ENCODE measurements around the gene CARS2.

The CARS2 gene

GRCh38 chr13:110637747-110638146 is 68.2 kb downstream of the CARS2 start:
- TF ChIP-seq TEAD4 (IDR thresholded peaks at IDR 0.05), result no peak
- no peak for TF ChIP-seq ZBTB7A (IDR thresholded peaks at IDR 0.05; ENCODE audit: low read depth)
- TF ChIP-seq CEBPB (IDR thresholded peaks at IDR 0.05), result no peak
- TF ChIP-seq CREB1 (IDR thresholded peaks at IDR 0.05; ENCODE audit: low read depth), result no peak
- TF ChIP-seq NFIC (IDR thresholded peaks at IDR 0.05), result no peak
- no peak for TF ChIP-seq RAD21 (IDR thresholded peaks at IDR 0.05; ENCODE audit: low read depth)
- TF ChIP-seq, protein P1, sequence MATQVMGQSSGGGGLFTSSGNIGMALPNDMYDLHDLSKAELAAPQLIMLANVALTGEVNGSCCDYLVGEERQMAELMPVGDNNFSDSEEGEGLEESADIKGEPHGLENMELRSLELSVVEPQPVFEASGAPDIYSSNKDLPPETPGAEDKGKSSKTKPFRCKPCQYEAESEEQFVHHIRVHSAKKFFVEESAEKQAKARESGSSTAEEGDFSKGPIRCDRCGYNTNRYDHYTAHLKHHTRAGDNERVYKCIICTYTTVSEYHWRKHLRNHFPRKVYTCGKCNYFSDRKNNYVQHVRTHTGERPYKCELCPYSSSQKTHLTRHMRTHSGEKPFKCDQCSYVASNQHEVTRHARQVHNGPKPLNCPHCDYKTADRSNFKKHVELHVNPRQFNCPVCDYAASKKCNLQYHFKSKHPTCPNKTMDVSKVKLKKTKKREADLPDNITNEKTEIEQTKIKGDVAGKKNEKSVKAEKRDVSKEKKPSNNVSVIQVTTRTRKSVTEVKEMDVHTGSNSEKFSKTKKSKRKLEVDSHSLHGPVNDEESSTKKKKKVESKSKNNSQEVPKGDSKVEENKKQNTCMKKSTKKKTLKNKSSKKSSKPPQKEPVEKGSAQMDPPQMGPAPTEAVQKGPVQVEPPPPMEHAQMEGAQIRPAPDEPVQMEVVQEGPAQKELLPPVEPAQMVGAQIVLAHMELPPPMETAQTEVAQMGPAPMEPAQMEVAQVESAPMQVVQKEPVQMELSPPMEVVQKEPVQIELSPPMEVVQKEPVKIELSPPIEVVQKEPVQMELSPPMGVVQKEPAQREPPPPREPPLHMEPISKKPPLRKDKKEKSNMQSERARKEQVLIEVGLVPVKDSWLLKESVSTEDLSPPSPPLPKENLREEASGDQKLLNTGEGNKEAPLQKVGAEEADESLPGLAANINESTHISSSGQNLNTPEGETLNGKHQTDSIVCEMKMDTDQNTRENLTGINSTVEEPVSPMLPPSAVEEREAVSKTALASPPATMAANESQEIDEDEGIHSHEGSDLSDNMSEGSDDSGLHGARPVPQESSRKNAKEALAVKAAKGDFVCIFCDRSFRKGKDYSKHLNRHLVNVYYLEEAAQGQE (IDR thresholded peaks at IDR 0.05; ENCODE audit: low read depth), result no peak
- TF ChIP-seq, protein P2, sequence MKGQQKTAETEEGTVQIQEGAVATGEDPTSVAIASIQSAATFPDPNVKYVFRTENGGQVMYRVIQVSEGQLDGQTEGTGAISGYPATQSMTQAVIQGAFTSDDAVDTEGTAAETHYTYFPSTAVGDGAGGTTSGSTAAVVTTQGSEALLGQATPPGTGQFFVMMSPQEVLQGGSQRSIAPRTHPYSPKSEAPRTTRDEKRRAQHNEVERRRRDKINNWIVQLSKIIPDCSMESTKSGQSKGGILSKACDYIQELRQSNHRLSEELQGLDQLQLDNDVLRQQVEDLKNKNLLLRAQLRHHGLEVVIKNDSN (IDR thresholded peaks at IDR 0.05), result no peak
- no peak for TF ChIP-seq EGR1 (IDR thresholded peaks at IDR 0.05)
- no peak for TF ChIP-seq TAF1 (IDR thresholded peaks at IDR 0.05; ENCODE audit: low read depth)
- TF ChIP-seq MAX (IDR thresholded peaks at IDR 0.05), result no peak
- TF ChIP-seq TCF12 (IDR thresholded peaks at IDR 0.05; ENCODE audit: low read depth), result no peak
- TF ChIP-seq YY1 (IDR thresholded peaks at IDR 0.05; ENCODE audit: low read depth), result no peak

GRCh38 chr13:110637275-110637674 is 68.6 kb downstream of the CARS2 start:
- TF ChIP-seq FOXM1 (IDR thresholded peaks at IDR 0.05; ENCODE audit: borderline replicate concordance, low read depth), result no peak
- TF ChIP-seq EP300 (IDR thresholded peaks at IDR 0.05; ENCODE audit: borderline replicate concordance), result no peak
- TF ChIP-seq NFIC (IDR thresholded peaks at IDR 0.05), result no peak
- TF ChIP-seq YY1 (IDR thresholded peaks at IDR 0.05; ENCODE audit: low read depth), result no peak
- TF ChIP-seq EGR1 (IDR thresholded peaks at IDR 0.05), result no peak
- TF ChIP-seq CEBPB (IDR thresholded peaks at IDR 0.05), result no peak
- TF ChIP-seq CREB1 (IDR thresholded peaks at IDR 0.05; ENCODE audit: low read depth), result no peak
- TF ChIP-seq MAX (IDR thresholded peaks at IDR 0.05), result no peak
- TF ChIP-seq RAD21 (IDR thresholded peaks at IDR 0.05; ENCODE audit: low read depth), result no peak

- TF ChIP-seq TAF1 (IDR thresholded peaks at IDR 0.05; ENCODE audit: low read depth) (no peak), FOXM1 (IDR thresholded peaks at IDR 0.05; ENCODE audit: borderline replicate concordance, low read depth) (no peak), EP300 (IDR thresholded peaks at IDR 0.05; ENCODE audit: borderline replicate concordance) (no peak), CEBPB (IDR thresholded peaks at IDR 0.05) (no peak), TCF12 (IDR thresholded peaks at IDR 0.05; ENCODE audit: low read depth) (no peak), CREB1 (IDR thresholded peaks at IDR 0.05; ENCODE audit: low read depth) (no peak), RAD21 (IDR thresholded peaks at IDR 0.05; ENCODE audit: low read depth) (no peak)
- TF ChIP-seq, protein P2 (IDR thresholded peaks at IDR 0.05), result no peak
- TF ChIP-seq, protein P1 (IDR thresholded peaks at IDR 0.05; ENCODE audit: low read depth), result no peak
Measured at GRCh38 chr13:110636701-110637201, 69.2 kb downstream of the CARS2 start.

- no peak for TF ChIP-seq RAD21 (IDR thresholded peaks at IDR 0.05; ENCODE audit: low read depth)
- TF ChIP-seq, protein P2 (IDR thresholded peaks at IDR 0.05), result no peak
- no peak for TF ChIP-seq FOXM1 (IDR thresholded peaks at IDR 0.05; ENCODE audit: borderline replicate concordance, low read depth)
- TF ChIP-seq EP300 (IDR thresholded peaks at IDR 0.05; ENCODE audit: borderline replicate concordance), result no peak
- TF ChIP-seq TAF1 (IDR thresholded peaks at IDR 0.05; ENCODE audit: low read depth), result no peak
- TF ChIP-seq, protein P1 (IDR thresholded peaks at IDR 0.05; ENCODE audit: low read depth), result no peak
- no peak for TF ChIP-seq YY1 (IDR thresholded peaks at IDR 0.05; ENCODE audit: low read depth)
- TF ChIP-seq EGR1 (IDR thresholded peaks at IDR 0.05), result no peak
- TF ChIP-seq ZBTB7A (IDR thresholded peaks at IDR 0.05; ENCODE audit: low read depth), result no peak
- no peak for TF ChIP-seq CEBPB (IDR thresholded peaks at IDR 0.05)
- no peak for TF ChIP-seq CREB1 (IDR thresholded peaks at IDR 0.05; ENCODE audit: low read depth)
- no peak for TF ChIP-seq TEAD4 (IDR thresholded peaks at IDR 0.05)
- no peak for TF ChIP-seq TCF12 (IDR thresholded peaks at IDR 0.05; ENCODE audit: low read depth)
- no peak for TF ChIP-seq NFIC (IDR thresholded peaks at IDR 0.05)
- TF ChIP-seq MAX (IDR thresholded peaks at IDR 0.05), result no peak
Measured at GRCh38 chr13:110636053-110636475, 69.9 kb downstream of the CARS2 start.

Measured in Ishikawa (cell line).